T-helper 2 cell treated with Interferon-gamma antibody and Interleukin-4, amounts not matched to agents 5 μg/mL and 100 μg/mL, for 36 hours (primary cell): ENCODE data around the gene INPP5E.
"Not testable (repeated sequence)": the region's sequence is repeated elsewhere in the genome, so short reads cannot be mapped to it uniquely, and the experiment has no call there.

Experiments
- DNase-seq: peaks from one replicate; pipeline ENCODE4 v3.0.0; 2021; ENCODE audit warnings: low spot score
- H3K27ac Mint-ChIP-seq: one replicate; pipeline ENCODE4 v1.8.0; 2021; ENCODE audit warnings: mild to moderate bottlenecking, mixed read lengths
- H3K27me3 Mint-ChIP-seq: one replicate; pipeline ENCODE4 v1.8.0; 2021; ENCODE audit warnings: low read depth, mixed read lengths
- H3K36me3 Mint-ChIP-seq: one replicate; pipeline ENCODE4 v1.8.0; 2021; ENCODE audit warnings: low read depth, mixed read lengths
- H3K4me1 Mint-ChIP-seq: one replicate; pipeline ENCODE4 v1.8.0; 2021; ENCODE audit warnings: low read depth, mixed read lengths
- H3K4me3 Mint-ChIP-seq: one replicate; pipeline ENCODE4 v1.8.0; 2022; ENCODE audit warnings: mild to moderate bottlenecking, moderate library complexity, mixed read lengths
- H3K9me3 Mint-ChIP-seq: one replicate; pipeline ENCODE4 v1.8.0; 2021; ENCODE audit warnings: mixed read lengths

INPP5E gene

GRCh38 chr9:136418182-136419091, 21.2 kb downstream of the INPP5E start:
- Mint-ChIP-seq H3K27me3 (no peaks in the 10 kb centered on the region), H3K4me3 (no peak overlapping the region), H3K9me3 (no peaks in the 10 kb centered on the region), H3K4me1 (no peaks in the 10 kb centered on the region), H3K36me3 (peaks cover 51% of the 10 kb centered on the region), H3K27ac (peak overlapping the region; percentile 20)
- DNase-seq = no peak

- H3K9me3 Mint-ChIP-seq = no peaks in the 10 kb centered on the region
These were observed 22.7 kb downstream of the INPP5E start for GRCh38 chr9:136416914-136417313.

GRCh38 chr9:136416427-136416826, 23.2 kb downstream of the INPP5E start:
- no peak overlapping the region for H3K4me3 Mint-ChIP-seq
- H3K27me3 Mint-ChIP-seq = no peaks in the 10 kb centered on the region
- peaks cover 6% of the 10 kb centered on the region for H3K4me1 Mint-ChIP-seq
- H3K27ac Mint-ChIP-seq = no peak overlapping the region
- peaks cover 45% of the 10 kb centered on the region for H3K36me3 Mint-ChIP-seq
- no peak for DNase-seq
- no peaks in the 10 kb centered on the region for H3K9me3 Mint-ChIP-seq

More at GRCh38 chr9:136416914-136417313, 22.7 kb downstream of the INPP5E start:
- no peak for DNase-seq
- no peaks in the 10 kb centered on the region for H3K27me3 Mint-ChIP-seq
- H3K4me1 Mint-ChIP-seq = peaks cover 4% of the 10 kb centered on the region
- peaks cover 47% of the 10 kb centered on the region for H3K36me3 Mint-ChIP-seq
- no peak overlapping the region for H3K4me3 Mint-ChIP-seq
- no peak overlapping the region for H3K27ac Mint-ChIP-seq

GRCh38 chr9:136412962-136413361, 26.7 kb downstream of the INPP5E start:
- no peaks in the 10 kb centered on the region for H3K9me3 Mint-ChIP-seq
- H3K36me3 Mint-ChIP-seq = peaks cover 44% of the 10 kb centered on the region
- no peak for DNase-seq
- no peak overlapping the region for H3K4me3 Mint-ChIP-seq
- H3K27ac Mint-ChIP-seq = no peak overlapping the region
- peaks cover 26% of the 10 kb centered on the region for H3K4me1 Mint-ChIP-seq
- no peaks in the 10 kb centered on the region for H3K27me3 Mint-ChIP-seq

GRCh38 chr9:136411378-136411777, 28.3 kb downstream of the INPP5E start:
- Mint-ChIP-seq H3K4me3 (peak overlapping the region; percentile 96), H3K27me3 (no peaks in the 10 kb centered on the region), H3K4me1 (peaks cover 27% of the 10 kb centered on the region), H3K36me3 (peaks cover 42% of the 10 kb centered on the region), H3K9me3 (no peaks in the 10 kb centered on the region), H3K27ac (peak overlapping the region; percentile 87)
- DNase-seq = no peak

- Mint-ChIP-seq H3K27ac (peak within 1 kb of the TSS; percentile 89), H3K4me1 (peaks cover 27% of the 10 kb centered on the region), H3K36me3 (peaks cover 40% of the 10 kb centered on the region), H3K27me3 (no peaks in the 10 kb centered on the region), H3K9me3 (no peaks in the 10 kb centered on the region), H3K4me3 (peak within 1 kb of the TSS; percentile 96)
- DNase-seq = peak; percentile 95
These were observed 29.0 kb downstream of the INPP5E start, which contains the start of the genes ENTR1 and PMPCA for GRCh38 chr9:136410500-136411287. TSS of gene ENTR1 (minus strand) at chr9:136410614. CDS start at chr9:136410397, 217 bp downstream. TSS of gene PMPCA (plus strand) at chr9:136410658. CDS start at chr9:136410669, 11 bp downstream.

- Mint-ChIP-seq H3K36me3 (peaks cover 47% of the 10 kb centered on the region), H3K9me3 (no peaks in the 10 kb centered on the region), H3K4me3 (peak overlapping the region; percentile 92), H3K27me3 (no peaks in the 10 kb centered on the region), H3K27ac (peak overlapping the region; percentile 89), H3K4me1 (peaks cover 33% of the 10 kb centered on the region)
- peak; percentile 28 for DNase-seq
These were observed 29.8 kb downstream of the INPP5E start for GRCh38 chr9:136409557-136410455.

GRCh38 chr9:136407911-136408310, 31.7 kb downstream of the INPP5E start:
- no peaks in the 10 kb centered on the region for H3K9me3 Mint-ChIP-seq
- no peak for DNase-seq
- peaks cover 45% of the 10 kb centered on the region for H3K36me3 Mint-ChIP-seq
- no peak overlapping the region for H3K27ac Mint-ChIP-seq
- no peaks in the 10 kb centered on the region for H3K27me3 Mint-ChIP-seq
- peak overlapping the region; percentile 36 for H3K4me3 Mint-ChIP-seq
- H3K4me1 Mint-ChIP-seq = peaks cover 48% of the 10 kb centered on the region

- not testable (repeated sequence) for H3K27me3 Mint-ChIP-seq, DNase-seq, H3K4me3 Mint-ChIP-seq, H3K9me3 Mint-ChIP-seq, H3K27ac Mint-ChIP-seq
- Mint-ChIP-seq H3K4me1 (peaks cover 45% of the 10 kb centered on the region), H3K36me3 (peaks cover 49% of the 10 kb centered on the region)
These were observed 32.6 kb downstream of the INPP5E start for GRCh38 chr9:136407061-136407460.

GRCh38 chr9:136405904-136406303, 33.7 kb downstream of the INPP5E start:
- DNase-seq, H3K27ac Mint-ChIP-seq, H3K9me3 Mint-ChIP-seq, H3K27me3 Mint-ChIP-seq, H3K4me3 Mint-ChIP-seq: not testable (repeated sequence)
- Mint-ChIP-seq H3K36me3 (peaks cover 55% of the 10 kb centered on the region), H3K4me1 (peaks cover 39% of the 10 kb centered on the region)

- H3K36me3 Mint-ChIP-seq = peaks cover 58% of the 10 kb centered on the region
- H3K9me3 Mint-ChIP-seq = no peaks in the 10 kb centered on the region
- peak overlapping the region; percentile 87 for H3K27ac Mint-ChIP-seq
- H3K4me3 Mint-ChIP-seq = no peak overlapping the region
- H3K4me1 Mint-ChIP-seq = peaks cover 42% of the 10 kb centered on the region
- H3K27me3 Mint-ChIP-seq = no peaks in the 10 kb centered on the region
- DNase-seq = no peak
These were observed 34.2 kb downstream of the INPP5E start for GRCh38 chr9:136405481-136405880.

- H3K4me3 Mint-ChIP-seq = peak overlapping the region; percentile 76
- peaks cover 56% of the 10 kb centered on the region for H3K36me3 Mint-ChIP-seq
- H3K4me1 Mint-ChIP-seq = peaks cover 41% of the 10 kb centered on the region
- H3K27ac Mint-ChIP-seq = peak overlapping the region; percentile 87
- no peak for DNase-seq
- H3K9me3 Mint-ChIP-seq = no peaks in the 10 kb centered on the region
- no peaks in the 10 kb centered on the region for H3K27me3 Mint-ChIP-seq
These were observed 34.9 kb downstream of the INPP5E start for GRCh38 chr9:136404801-136405136.
